Stimulated activated CD8-positive, alpha-beta memory T cell treated with anti-CD3 and anti-CD28 coated beads, Interleukin-15, amount 100 ng/mL, for 24 hours (primary cell): ENCODE measurements around the gene SPINT3.

Experiments used
- DNase-seq: peaks from one replicate; pipeline ENCODE4 v3.0.0-alpha.2; 2020; ENCODE audit warnings: low read depth

Gene SPINT3, protein sequence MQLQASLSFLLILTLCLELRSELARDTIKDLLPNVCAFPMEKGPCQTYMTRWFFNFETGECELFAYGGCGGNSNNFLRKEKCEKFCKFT

DNA sequence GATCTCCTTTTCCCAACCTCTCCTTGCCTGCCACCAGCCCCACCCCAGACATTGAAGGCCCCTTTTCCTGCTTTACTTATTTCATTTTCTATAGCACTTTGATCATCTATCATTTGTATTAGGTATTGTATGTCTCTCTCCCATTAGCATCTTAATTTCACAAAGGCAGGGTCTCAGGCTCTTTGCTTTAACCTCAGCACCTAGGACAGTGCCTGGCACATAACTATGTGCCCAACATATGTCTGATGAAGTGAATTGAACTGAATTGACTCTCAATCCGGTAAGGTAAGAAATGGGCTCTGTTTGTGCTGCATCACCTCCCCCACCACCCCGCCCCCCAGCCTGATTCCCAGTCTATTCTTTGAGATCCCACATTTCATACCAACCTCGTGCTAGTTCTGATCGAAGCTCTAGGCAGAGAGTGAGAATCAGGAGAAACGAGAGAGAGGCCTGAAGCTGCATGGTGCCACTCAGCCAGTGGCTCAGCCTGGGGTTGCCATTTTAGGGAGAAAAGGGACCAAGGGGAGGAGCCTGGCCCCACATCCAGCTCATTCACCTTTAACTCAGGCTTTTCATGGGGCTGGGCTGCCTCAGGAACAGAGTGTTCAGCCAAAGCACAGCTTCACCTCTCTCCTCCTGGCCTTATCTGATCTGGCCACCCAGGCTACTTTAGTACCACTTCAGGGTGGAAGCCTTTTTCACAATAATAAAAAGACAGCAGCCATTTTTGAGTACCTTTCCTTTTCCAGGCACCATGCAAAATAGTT is at the start of gene SPINT3:
Gene SPINT3, minus strand, starts transcription at position 476 of the 767 bp plus-strand sequence. Its CDS starts 14 bp downstream, at position 462.
- no peak for DNase-seq

DNA sequence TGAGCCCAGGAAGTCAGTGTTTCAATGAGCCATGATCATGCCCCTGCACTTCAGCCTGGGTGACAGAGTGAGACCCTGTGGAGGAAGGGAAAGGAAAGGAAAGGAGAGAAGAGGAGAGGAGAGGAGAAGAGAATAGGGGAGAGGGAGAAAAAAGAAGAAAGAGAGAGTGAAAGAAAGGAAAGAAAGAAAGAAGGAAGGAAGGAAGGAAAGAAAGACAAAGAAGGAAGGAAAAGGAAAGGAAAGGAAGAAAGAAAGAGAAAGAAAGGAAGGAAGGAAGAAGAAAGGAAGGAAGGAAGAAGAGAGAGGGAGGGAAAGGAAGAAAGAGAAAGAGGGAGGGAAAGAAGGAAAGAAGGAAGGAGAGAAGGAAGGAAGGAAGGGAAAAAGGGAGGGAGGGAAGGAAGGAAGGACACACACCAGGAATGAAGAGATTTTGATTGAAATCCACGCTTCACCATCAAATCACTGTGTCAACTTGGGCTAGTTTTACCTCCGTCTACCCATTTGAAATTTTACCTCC is 49.4 kb upstream of the SPINT3 start:
- DNase-seq: no peak

DNA sequence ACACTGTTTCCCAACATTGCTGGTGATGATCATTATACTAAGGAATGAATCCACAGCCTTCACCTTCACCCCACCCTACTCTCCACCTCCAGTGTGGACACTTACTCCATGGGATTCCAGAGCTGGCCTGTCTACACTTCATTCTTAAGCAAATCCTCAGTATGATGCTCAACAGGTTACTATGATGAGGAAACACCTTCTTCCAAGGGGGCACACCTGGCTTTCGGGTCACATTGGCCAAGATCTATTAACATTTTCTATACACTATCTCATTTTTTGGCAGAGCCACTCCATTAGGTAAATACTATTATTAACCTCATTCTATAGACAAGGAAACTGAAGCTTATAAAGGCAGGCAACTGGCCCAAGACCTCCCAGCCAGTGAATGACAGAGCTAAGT is 39.8 kb upstream of the SPINT3 start:
- DNase-seq: no peak

DNA sequence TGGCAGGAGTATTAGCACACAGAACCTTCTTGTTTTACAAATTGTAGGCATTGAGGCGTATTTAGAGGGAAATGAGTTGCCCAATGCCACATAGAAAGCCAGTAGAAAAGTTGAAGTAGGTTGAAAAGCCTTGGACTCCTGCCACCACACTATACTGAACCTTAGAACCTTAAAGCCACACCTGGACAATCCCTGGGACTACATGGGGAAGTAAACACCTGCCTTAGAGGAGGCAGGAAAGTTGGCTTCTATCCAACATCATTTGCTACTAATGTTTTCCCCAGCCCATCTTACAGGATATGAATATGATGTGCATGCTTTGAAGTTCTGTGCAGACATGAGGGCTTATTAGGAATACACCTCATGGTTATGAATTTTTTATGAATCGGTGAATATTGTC is 37.0 kb upstream of the SPINT3 start:
- no peak for DNase-seq

DNA sequence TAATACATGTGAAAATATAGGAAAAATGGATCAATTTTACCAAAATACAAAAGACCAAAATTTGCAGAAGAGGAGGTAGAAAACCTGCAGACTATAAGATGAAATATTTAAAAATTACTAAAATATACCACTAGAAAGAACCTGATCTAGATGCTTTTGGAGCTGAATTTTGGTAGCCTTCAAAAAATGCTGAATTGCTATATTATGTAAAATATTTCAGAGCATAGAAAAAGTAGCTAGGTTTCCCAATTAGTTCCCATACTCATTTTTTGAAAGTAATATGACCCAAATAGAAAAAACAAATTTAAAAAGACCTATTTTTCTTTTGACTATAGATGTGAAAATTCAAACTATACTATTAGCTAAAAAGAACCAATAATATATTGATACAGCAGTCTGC is 35.3 kb upstream of the SPINT3 start:
- no peak for DNase-seq

DNA sequence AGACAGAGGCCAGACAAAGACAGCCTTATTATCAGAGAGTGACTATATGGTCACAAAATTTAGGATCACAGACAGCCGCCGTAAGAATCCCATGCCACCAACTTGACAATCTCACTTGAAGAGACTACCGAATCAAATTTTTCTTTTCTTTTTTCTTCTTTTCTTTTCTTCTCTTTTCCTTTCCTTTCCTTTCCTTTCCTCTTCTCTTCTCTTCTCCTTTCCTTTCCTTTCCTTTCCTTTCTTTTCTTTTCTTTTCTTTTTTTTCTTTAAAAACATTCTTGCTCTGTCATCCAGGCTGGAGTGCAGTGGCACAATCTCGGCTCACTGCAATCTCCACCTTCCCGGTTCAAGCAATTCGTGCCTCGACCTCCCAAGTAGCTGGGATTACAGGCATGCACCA is 33.0 kb upstream of the SPINT3 start:
- no peak for DNase-seq

DNA sequence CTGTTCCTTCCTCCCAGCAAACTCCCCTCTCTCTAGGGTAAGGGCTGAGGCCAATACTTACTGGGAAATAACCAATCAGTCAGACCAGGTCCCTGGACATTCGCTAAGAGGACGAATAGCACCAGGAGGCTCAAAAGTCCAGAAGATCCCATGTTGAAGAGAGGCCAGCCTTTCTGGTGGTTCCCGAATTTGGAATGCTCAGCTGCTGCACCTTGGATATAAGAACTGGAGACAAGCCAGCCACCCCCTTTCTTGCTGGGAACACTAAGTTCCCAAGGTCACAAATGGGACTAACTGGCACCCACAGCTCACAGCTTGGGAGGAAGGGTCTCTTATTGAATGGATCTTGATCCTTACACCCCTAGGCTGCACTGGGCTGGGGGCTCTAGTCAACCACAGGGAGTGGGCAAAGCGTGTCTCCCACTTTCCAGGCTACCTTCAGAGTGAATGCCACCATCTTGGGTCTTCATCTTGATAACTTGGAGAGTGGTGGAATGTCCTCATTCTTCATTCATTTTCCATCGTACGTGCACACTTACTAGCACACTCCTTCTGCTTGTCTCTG is 31.9 kb upstream of the SPINT3 start, which contains the start of gene EPPIN:
Gene EPPIN, minus strand, starts transcription at position 196 of the 565 bp plus-strand sequence. Its CDS starts 44 bp downstream, at position 152.
- no peak for DNase-seq

DNA sequence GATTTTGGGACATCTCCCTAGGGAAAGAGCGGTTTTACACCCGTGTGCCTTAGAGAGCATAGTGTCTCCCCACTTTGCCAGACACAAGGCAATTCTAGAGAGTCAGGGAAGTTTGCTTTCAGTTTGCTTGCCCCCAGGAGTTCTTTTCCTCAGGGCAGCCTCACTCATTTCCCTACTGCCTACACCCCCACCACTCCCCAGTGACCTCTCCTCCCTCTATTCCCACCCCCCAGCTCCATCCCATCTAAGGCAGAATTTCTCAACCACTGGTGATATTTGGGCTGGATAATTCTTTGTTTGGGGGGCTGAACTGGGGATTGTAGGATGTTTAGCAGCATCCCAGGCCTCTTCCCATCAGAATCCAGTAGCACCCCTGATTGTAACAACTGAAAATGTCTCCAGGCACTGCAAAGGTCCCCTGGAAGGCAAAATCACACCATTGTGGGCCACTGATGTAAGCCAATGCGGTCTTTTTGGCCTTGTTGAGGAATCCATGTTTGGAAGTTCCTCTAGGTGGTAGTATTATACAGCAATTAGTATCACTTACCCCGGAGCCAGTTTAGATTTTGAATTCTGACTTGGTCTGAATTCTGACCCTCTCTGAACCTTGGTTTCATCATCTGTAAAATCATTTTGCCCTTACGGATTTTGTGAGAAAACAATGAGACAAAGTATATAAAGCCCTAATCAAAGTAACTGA is 30.5 kb upstream of the SPINT3 start:
- no peak for DNase-seq

DNA sequence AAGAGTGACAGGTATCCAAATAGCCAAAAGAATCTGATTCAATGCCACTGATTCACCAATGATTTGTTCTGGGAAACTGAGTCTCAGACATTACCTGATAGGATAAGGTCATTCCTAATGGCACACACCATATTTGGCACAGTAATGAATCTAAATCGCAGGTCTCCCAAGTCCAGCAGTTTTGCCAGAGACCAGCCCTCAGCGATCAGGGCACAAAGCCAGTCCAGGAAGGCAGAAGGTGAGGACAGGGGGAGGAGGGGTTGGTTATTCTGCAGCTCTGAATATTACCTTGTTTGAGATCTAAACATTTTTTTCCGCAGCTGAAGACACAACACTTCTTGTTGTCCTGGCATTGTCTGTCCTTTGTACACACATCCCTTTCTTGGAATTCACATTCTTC is 29.9 kb upstream of the SPINT3 start:
- DNase-seq: no peak

DNA sequence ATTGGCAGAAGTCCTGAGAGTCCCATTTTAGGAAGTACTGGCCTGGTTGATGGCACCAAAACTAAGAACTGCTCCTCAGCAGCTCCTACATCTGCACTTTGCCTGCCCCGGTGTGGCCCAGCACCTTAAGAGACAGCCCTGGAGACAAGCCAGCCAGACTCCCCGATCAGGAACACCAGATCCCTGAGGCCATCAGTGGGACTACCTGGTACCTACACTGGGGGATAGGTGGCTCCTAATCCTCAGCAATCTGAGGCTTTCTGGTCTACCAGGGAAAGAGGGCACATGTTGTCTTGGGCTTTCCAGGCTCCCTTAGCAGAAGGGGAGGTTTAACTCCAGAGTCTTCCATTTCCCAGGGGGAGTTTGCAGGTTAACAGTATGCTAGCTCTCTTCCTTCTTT is 24.0 kb upstream of the SPINT3 start, which contains the start of gene WFDC6:
Gene WFDC6, minus strand, starts transcription at position 101 of the 400 bp plus-strand sequence. Its CDS starts 75 bp downstream, at position 26.
- DNase-seq: no peak

DNA sequence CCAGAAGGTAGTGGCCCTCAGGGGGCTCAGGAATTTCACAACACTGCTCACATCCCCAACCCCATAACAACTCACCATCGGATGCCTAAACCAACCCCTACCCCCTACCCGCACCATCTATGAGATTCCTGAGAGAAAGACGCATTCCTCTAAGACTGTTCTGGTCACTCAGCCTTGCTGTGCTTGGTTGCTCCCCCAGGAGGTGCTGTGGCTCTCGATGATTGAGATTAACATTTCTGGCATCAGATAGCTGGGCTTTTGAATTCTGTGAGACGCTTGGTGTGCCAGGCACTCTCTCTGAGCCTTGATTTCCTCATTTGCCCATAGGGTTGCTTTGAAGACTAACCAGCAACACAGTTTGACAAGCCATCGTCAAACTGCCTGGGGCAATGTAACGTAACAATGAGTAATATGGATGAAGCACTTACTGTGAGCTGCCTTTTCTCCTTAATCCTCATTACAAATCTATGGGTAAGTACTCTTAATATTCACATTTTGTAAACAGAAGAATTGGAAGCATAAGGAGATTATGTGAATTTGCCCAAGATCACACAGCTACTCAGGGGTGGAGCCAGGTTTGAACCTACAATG is 22.9 kb upstream of the SPINT3 start:
- no peak for DNase-seq

DNA sequence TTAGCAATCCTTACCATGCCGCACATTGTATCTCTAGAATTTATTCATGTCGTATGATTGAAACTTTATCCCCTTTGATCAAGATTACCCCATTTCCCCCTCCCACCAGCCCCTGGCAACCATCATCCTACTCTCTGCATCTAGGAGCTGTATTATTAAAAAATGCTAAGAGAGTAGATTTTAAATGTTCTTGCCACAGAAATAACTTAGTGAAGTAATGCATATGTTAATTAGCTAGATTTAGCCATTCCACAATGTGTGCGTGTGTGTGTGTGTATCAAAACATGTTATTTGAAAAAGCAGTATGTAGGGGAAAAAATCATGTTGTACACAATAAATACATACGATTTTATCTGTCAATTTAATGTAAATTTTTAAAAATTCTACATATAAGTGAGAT is 11.9 kb upstream of the SPINT3 start:
- DNase-seq: no peak

DNA sequence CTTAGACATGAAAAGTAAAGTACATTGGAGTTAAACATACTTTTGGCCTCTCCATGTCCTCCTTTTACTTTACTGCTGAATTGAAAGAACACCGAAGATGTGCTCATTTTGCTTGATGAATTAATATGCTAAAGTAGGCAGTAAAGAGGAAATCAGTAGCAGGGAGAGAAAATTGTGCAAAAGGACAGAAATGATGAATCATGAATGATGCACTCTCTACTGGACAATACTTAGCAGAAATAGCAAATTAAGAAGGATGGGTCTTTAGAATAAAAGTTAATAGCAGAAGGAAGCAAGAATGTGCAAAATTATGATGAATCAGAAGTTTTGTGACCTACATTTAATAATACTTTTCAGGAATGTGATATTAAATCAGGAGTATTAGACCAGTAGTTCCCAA is 8.4 kb upstream of the SPINT3 start:
- no peak for DNase-seq

DNA sequence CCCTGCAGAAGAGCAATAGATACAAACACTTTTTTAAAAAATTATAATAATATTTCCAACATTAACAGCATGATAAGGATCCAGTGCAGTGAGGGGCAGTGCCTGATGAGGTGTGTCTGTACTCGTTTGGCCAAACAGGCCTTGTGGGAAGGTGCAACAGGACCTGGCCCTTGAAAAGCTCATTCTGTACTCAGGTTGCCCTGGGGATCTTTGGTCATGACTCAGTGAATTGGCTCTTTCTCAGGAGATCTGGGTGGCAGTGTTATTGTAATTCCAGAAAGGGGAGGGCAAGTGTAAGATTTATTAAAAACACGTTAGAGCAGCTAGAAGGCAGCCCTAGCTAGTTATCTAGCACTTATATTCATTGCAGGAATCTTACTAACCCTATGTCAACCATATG is 2.9 kb upstream of the SPINT3 start:
- DNase-seq: no peak

DNA sequence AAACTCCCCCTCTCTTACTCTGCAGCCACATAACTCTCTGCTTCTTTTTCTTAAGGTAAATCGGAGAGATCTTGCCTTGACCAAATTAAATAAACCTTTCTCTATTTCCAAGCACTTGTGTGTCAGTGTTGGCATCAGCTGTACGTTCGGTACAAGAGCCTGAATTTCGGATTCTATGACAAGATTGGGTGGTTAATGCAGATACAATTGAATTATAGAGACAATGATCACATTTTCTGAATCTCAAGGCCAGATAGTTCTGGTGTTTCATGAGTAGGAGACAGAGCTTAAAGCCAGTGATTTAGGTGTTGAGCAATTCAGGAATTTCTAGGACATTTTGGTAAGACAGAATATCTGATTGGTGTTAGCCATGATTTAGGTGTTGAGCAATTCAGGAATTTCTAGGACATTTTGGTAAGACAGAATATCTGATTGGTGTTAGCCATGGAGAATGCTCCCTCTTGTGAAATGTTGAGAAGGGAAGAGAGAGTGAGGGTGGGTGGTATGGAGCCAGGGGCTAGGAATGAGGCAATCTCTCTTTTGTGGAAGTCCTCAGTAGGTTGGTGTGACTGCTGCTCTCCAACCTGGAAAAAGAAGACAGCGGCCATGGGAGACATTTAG is 5.1 kb downstream of the SPINT3 start:
- no peak for DNase-seq

DNA sequence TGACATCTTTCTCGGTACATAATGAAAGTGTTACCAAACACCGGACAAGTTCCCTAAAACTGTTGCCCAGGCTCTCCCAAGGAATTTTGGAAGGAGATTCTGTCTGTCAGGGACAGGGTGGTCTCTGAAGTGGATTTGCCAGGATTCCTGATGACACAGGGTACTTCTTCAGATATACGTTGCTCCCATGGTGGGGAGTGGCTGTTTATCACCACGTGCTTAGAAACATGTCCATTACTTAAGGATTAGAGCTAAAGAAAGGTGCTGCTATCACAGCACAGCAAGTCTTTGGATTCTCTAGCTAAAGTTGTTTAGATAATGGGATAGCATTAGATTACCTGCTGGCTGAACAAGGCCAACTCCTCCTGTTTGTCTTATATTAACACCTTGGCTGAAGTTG is 6.3 kb downstream of the SPINT3 start:
- no peak for DNase-seq

DNA sequence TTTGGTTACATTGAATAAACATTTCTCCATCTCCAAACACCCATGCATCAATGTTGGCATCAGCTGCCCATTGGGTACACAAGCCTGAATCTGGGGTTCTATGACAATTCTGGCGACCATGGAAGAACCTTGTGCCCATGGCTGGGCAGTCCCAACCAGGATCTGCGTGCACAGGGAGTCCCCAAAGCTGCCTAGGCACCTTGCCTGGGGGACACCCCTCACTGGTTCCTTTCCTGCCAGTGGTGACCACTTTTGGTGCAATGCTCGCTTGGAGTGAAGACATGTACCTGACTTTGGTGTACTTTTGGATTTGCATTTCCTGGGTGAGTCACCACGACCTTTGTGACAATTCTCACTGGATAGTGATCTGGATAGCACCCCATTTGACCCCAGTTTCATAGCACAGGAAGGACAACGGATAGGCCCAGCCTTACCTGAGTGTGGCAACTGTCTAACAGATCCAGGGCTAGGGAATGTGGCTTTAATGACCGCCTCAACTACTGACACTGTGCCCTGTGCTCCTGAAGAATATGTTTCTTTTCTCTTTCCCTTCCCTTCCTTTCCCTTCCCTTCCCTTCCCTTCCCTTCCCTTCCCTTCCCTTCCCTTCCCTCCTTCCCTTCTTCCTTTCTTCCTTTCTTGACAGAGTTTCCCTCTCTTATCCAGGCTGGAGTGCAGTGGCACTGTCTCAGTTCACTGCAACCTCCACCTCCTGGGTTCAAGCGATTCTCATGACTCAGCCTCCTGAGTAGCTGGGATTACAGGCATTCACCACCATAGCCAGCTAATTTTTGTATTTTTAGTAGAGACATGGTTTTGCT is 7.1 kb downstream of the SPINT3 start:
- DNase-seq: no peak

DNA sequence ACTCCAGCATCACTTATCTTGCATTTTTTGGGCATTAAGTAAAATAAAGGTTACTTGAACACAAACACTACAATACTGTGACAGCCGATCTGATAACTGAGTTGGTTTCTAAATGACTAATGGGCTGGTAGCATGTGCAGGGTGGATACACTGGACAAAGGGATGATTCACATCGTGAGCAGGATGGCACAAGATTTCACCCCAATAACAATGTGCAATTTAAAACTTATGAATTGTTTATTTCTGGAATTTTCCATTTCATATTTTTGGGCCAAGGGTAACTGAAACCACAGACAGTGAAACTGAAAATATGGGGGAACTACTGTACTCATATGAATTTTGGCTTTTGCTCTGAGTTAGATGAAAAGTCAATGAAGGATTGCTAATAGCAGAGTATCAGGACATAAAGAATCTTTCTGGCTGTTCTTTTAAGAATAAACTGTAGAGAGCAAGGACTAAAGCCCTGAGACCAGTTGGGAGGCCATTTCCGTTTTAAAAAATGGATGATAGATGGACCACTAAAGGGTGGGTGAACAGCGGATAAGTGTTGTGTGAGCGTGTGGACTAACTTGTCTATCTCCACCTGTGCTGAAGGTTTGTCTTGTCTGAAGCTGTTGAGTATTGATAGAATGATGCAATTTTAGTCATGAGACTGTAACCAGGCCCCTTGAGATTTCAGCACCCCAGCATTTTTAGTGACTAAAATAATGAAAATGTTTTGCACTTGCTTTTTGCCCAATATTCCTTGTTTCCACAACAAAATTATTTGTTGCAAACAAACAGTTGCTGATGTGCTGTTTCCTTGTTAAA is 8.2 kb downstream of the SPINT3 start:
- DNase-seq: no peak

DNA sequence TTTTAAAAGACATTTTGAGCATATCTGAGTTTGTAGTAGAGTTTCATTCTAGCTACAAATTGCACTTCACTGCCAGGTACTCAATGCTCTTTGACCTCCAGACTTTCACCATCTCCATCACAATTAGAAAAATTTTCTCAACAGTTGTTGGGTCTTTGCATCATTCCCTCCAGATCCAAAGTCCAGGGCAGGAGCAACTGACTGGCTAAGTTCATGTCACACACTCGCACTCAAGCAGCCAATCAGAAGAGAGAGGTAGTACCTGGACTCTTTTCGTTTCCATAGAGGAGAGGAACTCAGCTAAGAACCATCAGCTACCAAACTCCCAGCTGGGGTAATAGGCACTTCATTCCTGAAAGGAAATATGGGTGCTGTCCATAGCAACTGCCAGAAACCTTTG is 9.0 kb downstream of the SPINT3 start:
- DNase-seq: no peak

DNA sequence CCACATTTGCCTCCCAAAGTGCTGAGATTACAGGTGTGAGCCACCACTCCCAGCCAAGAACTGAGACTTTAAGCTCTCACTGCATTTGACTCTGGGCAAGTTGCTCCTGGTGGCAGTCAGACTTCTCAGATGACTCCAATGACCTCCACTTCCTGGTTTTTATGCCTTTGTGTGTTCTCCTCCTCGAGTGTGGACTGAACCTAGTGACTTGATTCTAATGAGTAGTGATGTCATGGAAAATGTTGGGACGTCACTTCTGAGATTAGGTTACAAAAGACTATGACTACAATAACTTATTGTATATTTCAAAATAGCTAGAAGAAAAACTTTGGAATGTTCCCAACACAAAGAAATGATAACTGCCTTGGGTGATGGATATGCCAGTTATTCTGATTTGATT is 12.0 kb downstream of the SPINT3 start:
- DNase-seq: no peak
